Measurements from ENCODE around the gene PKDCC. TPM values are rescaled to one million over a fixed set of nuclear protein-coding genes. Genes with fewer than 3 reads are reported as not detected.

PKDCC gene
- total and polyA plus RNA-seq, 7 experiments from 2014 or later = not detected

GRCh38 chr2:42094114-42094513 lies 46.3 kb downstream of the PKDCC start:
- ChIA-PET CTCF (interaction anchor here (0.6 to 4.5 kb wide), 8 partner anchors 32 to 235 kb away, joined by 3 to 59 read pairs (median 10); no protein-coding TSS in a partner anchor), POLR2A (interaction anchor here (0.6 to 3.6 kb wide), 3 partner anchors 11 to 21 kb away, joined by 4 to 19 read pairs (median 5); no protein-coding TSS in a partner anchor)
- no peaks in the 10 kb centered on the region for H3K9me3 ChIP-seq (ENCODE audit: control insufficient read depth in 2 of 3, low read length in 3 of 3)
- Mint-ChIP-seq H3K36me3 (peaks cover 0 to under 1% (median 0%) of the 10 kb centered on the region in 5 donors), H3K9me3 (no peaks in the 10 kb centered on the region), H3K4me1 (peaks cover 19 to 33% (median 30%) of the 10 kb centered on the region in 7 donors), H3K27me3 (peaks cover 0 to 42% (median 0%) of the 10 kb centered on the region in 5 donors), H3K4me3 (no peak overlapping the region), H3K27ac (peak overlapping the region in 1 of 9 donors; percentile 14)
- no peaks in the 10 kb centered on the region for H3K27me3 ChIP-seq (ENCODE audit: control insufficient read depth in 2 of 2, insufficient read depth in 2 of 2, low read length in 2 of 2)
- no peak overlapping the region for H3K4me3 ChIP-seq (ENCODE audit: low read length)
- intact Hi-C loops (cut with micrococcal nuclease) = no loop called here
- H3K36me3 ChIP-seq (ENCODE audit: control insufficient read depth in 2 of 3, insufficient read depth in 3 of 3, low read length in 3 of 3) = no peaks in the 10 kb centered on the region
- peaks cover 15 to 20% of the 10 kb centered on the region in 2 donors for H3K4me1 ChIP-seq (ENCODE audit: control insufficient read depth in 2 of 2, insufficient read depth in 2 of 2, low read length in 2 of 2)
- H3K27ac ChIP-seq (ENCODE audit: low read depth, low read length) = no peak overlapping the region
- no peak for ATAC-seq
- no peak for DNase-seq

GRCh38 chr2:42095923-42096408 lies 48.1 kb downstream of the PKDCC start:
- Mint-ChIP-seq H3K4me3 (no peak overlapping the region), H3K27me3 (peaks cover 0 to 35% (median 0%) of the 10 kb centered on the region in 5 donors), H3K9me3 (peaks cover 0 to 10% (median 5%) of the 10 kb centered on the region in 11 donors), H3K36me3 (peaks cover 0 to 15% (median 0%) of the 10 kb centered on the region in 5 donors), H3K4me1 (peaks cover 37 to 50% (median 47%) of the 10 kb centered on the region in 7 donors), H3K27ac (peak overlapping the region in 7 of 9 donors; percentile 4 to 70 (median 25))
- POLR2A ChIA-PET = interaction anchor here (0.8 to 11.8 kb wide), 10 partner anchors 9 to 127 kb away, joined by 3 to 187 read pairs (median 4); partner anchors contain the start of gene EML4
- intact Hi-C loops (cut with micrococcal nuclease) = loop anchor here (1.0 to 5.0 kb wide), 9 partner anchors 9 to 566 kb away; partner anchors contain the start of genes COX7A2L (in 1 of the 2), EML4 (in 1 of the 2) and KCNG3 (in 1 of the 2)
- H3K9me3 ChIP-seq (ENCODE audit: control insufficient read depth in 2 of 3, low read length in 3 of 3) = no peaks in the 10 kb centered on the region
- peak; percentile 46 to 78 (median 71) for DNase-seq
- H3K4me3 ChIP-seq (ENCODE audit: low read length) = no peak overlapping the region
- no peaks in the 10 kb centered on the region for H3K27me3 ChIP-seq (ENCODE audit: control insufficient read depth in 2 of 2, insufficient read depth in 2 of 2, low read length in 2 of 2)
- H3K36me3 ChIP-seq (ENCODE audit: control insufficient read depth in 2 of 3, insufficient read depth in 3 of 3, low read length in 3 of 3) = no peaks in the 10 kb centered on the region
- ATAC-seq = peak; percentile 71
- no peak overlapping the region for H3K27ac ChIP-seq (ENCODE audit: low read depth, low read length)
- peaks cover 33 to 38% of the 10 kb centered on the region in 2 donors for H3K4me1 ChIP-seq (ENCODE audit: control insufficient read depth in 2 of 2, insufficient read depth in 2 of 2, low read length in 2 of 2)
- CTCF ChIA-PET = interaction anchor here (0.6 to 4.5 kb wide), 38 partner anchors 10 to 265 kb away, joined by 3 to 59 read pairs (median 4); partner anchors contain the start of gene COX7A2L

- ATAC-seq = no peak
- Mint-ChIP-seq H3K36me3 (peaks cover 0 to 15% (median 0%) of the 10 kb centered on the region in 5 donors), H3K9me3 (peaks cover 0 to 13% (median 6%) of the 10 kb centered on the region in 11 donors), H3K27me3 (peaks cover 0 to 25% (median 0%) of the 10 kb centered on the region in 5 donors), H3K4me1 (peaks cover 37 to 56% (median 49%) of the 10 kb centered on the region in 7 donors), H3K27ac (peak overlapping the region; percentile 35 to 97 (median 90)), H3K4me3 (peak overlapping the region in 2 of 10 donors; percentile 25 to 39)
- Histone ChIP-seq H3K27me3 (ENCODE audit: control insufficient read depth in 2 of 2, insufficient read depth in 2 of 2, low read length in 2 of 2) (no peaks in the 10 kb centered on the region), H3K9me3 (ENCODE audit: control insufficient read depth in 2 of 3, low read length in 3 of 3) (no peaks in the 10 kb centered on the region), H3K27ac (ENCODE audit: low read depth, low read length) (no peak overlapping the region), H3K36me3 (ENCODE audit: control insufficient read depth in 2 of 3, insufficient read depth in 3 of 3, low read length in 3 of 3) (no peaks in the 10 kb centered on the region), H3K4me3 (ENCODE audit: low read length) (no peak overlapping the region), H3K4me1 (ENCODE audit: control insufficient read depth in 2 of 2, insufficient read depth in 2 of 2, low read length in 2 of 2) (peaks cover 34 to 46% of the 10 kb centered on the region in 2 donors)
- ChIA-PET POLR2A (interaction anchor here (0.8 to 11.8 kb wide), 10 partner anchors 8 to 111 kb away, joined by 3 to 187 read pairs (median 4); partner anchors contain the start of gene EML4), CTCF (interaction anchor here (0.6 to 4.5 kb wide), 37 partner anchors 9 to 264 kb away, joined by 3 to 59 read pairs (median 5); partner anchors contain the start of gene COX7A2L)
- intact Hi-C loops (cut with micrococcal nuclease) = loop anchor here (1.0 to 5.0 kb wide), 9 partner anchors 8 to 565 kb away; partner anchors contain the start of genes COX7A2L (in 1 of the 2), EML4 (in 1 of the 2) and KCNG3 (in 1 of the 2)
- DNase-seq = no peak
Observed at GRCh38 chr2:42096869-42097591, 49.2 kb downstream of the PKDCC start.

- Mint-ChIP-seq H3K4me1 (peaks cover 43 to 68% (median 49%) of the 10 kb centered on the region in 7 donors), H3K4me3 (peak overlapping the region; percentile 10 to 74 (median 60)), H3K27me3 (peaks cover 0 to 10% (median 0%) of the 10 kb centered on the region in 5 donors), H3K27ac (peak overlapping the region; percentile 66 to 97 (median 91)), H3K9me3 (peaks cover 0 to 16% (median 6%) of the 10 kb centered on the region in 11 donors), H3K36me3 (peaks cover 0 to 15% (median 0%) of the 10 kb centered on the region in 5 donors)
- ChIA-PET POLR2A (interaction anchor here (0.7 to 20.6 kb wide), 6 partner anchors 34 to 263 kb away, joined by 3 to 636 read pairs (median 8); partner anchors contain the start of genes COX7A2L and EML4), CTCF (interaction anchor here (0.6 to 3.6 kb wide), 15 partner anchors 11 to 230 kb away, joined by 3 to 14 read pairs (median 5); no protein-coding TSS in a partner anchor)
- no peaks in the 10 kb centered on the region for H3K27me3 ChIP-seq (ENCODE audit: control insufficient read depth in 2 of 2, insufficient read depth in 2 of 2, low read length in 2 of 2)
- DNase-seq (peak in 3 of 9 donors; percentile 30 to 40 (median 37)), ATAC-seq (no peak)
- H3K27ac ChIP-seq (ENCODE audit: low read depth, low read length) = peak overlapping the region; percentile 46
- no peaks in the 10 kb centered on the region for H3K36me3 ChIP-seq (ENCODE audit: control insufficient read depth in 2 of 3, insufficient read depth in 3 of 3, low read length in 3 of 3)
- H3K9me3 ChIP-seq (ENCODE audit: control insufficient read depth in 2 of 3, low read length in 3 of 3) = no peaks in the 10 kb centered on the region
- peaks cover 46 to 59% of the 10 kb centered on the region in 2 donors for H3K4me1 ChIP-seq (ENCODE audit: control insufficient read depth in 2 of 2, insufficient read depth in 2 of 2, low read length in 2 of 2)
- peak overlapping the region; percentile 6 for H3K4me3 ChIP-seq (ENCODE audit: low read length)
- intact Hi-C loops (cut with micrococcal nuclease) = loop anchor here in 1 of 2 donors (5.0 kb wide), 2 partner anchors 393 to 563 kb away; partner anchors contain the start of gene KCNG3
Observed at GRCh38 chr2:42098571-42099437, 51.0 kb downstream of the PKDCC start.

GRCh38 chr2:42099438-42100173 lies 51.8 kb downstream of the PKDCC start:
- Histone ChIP-seq H3K27ac (ENCODE audit: low read depth, low read length) (peak overlapping the region; percentile 95), H3K27me3 (ENCODE audit: control insufficient read depth in 2 of 2, insufficient read depth in 2 of 2, low read length in 2 of 2) (no peaks in the 10 kb centered on the region), H3K4me1 (ENCODE audit: control insufficient read depth in 2 of 2, insufficient read depth in 2 of 2, low read length in 2 of 2) (peaks cover 54 to 67% of the 10 kb centered on the region in 2 donors), H3K9me3 (ENCODE audit: control insufficient read depth in 2 of 3, low read length in 3 of 3) (no peaks in the 10 kb centered on the region), H3K36me3 (ENCODE audit: control insufficient read depth in 2 of 3, insufficient read depth in 3 of 3, low read length in 3 of 3) (no peaks in the 10 kb centered on the region), H3K4me3 (ENCODE audit: low read length) (peak overlapping the region; percentile 6)
- intact Hi-C loops (cut with micrococcal nuclease) = loop anchor here (5.0 to 10.0 kb wide), 7 partner anchors 218 to 1035 kb away; partner anchors contain the start of gene KCNG3 (in 2 of the 2)
- Mint-ChIP-seq H3K4me1 (peaks cover 47 to 76% (median 52%) of the 10 kb centered on the region in 7 donors), H3K9me3 (peaks cover 0 to 16% (median 6%) of the 10 kb centered on the region in 11 donors), H3K4me3 (peak overlapping the region; percentile 42 to 77 (median 62)), H3K36me3 (peaks cover 0 to 15% (median 0%) of the 10 kb centered on the region in 5 donors), H3K27ac (peak overlapping the region; percentile 66 to 97 (median 91)), H3K27me3 (peaks cover 0 to 3% (median 0%) of the 10 kb centered on the region in 5 donors)
- ChIA-PET POLR2A (interaction anchor here (0.7 to 20.6 kb wide), 10 partner anchors 19 to 262 kb away, joined by 3 to 636 read pairs (median 3); partner anchors contain the start of genes COX7A2L and EML4), CTCF (interaction anchor here (0.6 to 3.6 kb wide), 13 partner anchors 26 to 116 kb away, joined by 3 to 14 read pairs (median 4); no protein-coding TSS in a partner anchor)
- ATAC-seq (no peak), DNase-seq (peak in 2 of 9 donors; percentile 31 to 37)

Measured in naive thymus-derived CD4-positive, alpha-beta T cell (primary cell).